Kidney (tissue), 14 donors: Measurements from ENCODE around the gene DUXA. TPM values are rescaled to one million over a fixed set of nuclear protein-coding genes. Genes with fewer than 3 reads are reported as not detected.

ENCODE experiments used
- DNase-seq, 5 donors: peaks; one replicate each; pipeline ENCODE4 v3.0.0-alpha.2; 2013 to 2020
- FAIRE-seq: peaks from 2 replicates; lab custom pipeline; 2012; peaks lifted over from hg19 to GRCh38; lab: Jason Lieb, UNC
- H3K27ac ChIP-seq, 2 donors: one replicate each; pipeline ENCODE4 v1.7.0; 2013; ENCODE audit warnings: low read depth in 2 of 2, low read length in 2 of 2, inconsistent platforms in 1 of 2
- H3K27me3 ChIP-seq: one replicate; pipeline ENCODE4 v1.7.1; 2013; ENCODE audit warnings: low read length, inconsistent platforms; ENCODE audit not compliant: control insufficient read depth, insufficient read depth
- H3K36me3 ChIP-seq, 3 donors: one replicate each; pipeline versions ENCODE4 v1.7.0 to v1.7.1; 2013; ENCODE audit warnings: low read length in 3 of 3, control low read depth in 1 of 3, inconsistent platforms in 1 of 3; ENCODE audit not compliant: insufficient read depth in 3 of 3, control insufficient read depth in 2 of 3
- H3K4me1 ChIP-seq, 3 donors: one replicate each; pipeline versions ENCODE4 v1.7.0 to v1.7.1; 2013; ENCODE audit warnings: low read length in 3 of 3, inconsistent platforms in 1 of 3, low read depth in 1 of 3; ENCODE audit not compliant: control insufficient read depth in 2 of 3, insufficient read depth in 2 of 3
- H3K4me3 ChIP-seq, 3 donors: one replicate each; pipeline versions ENCODE4 v1.7.0 to v1.8.1; 2013; ENCODE audit warnings: low read length in 3 of 3, control low read depth in 1 of 3, inconsistent platforms in 1 of 3
- H3K9ac ChIP-seq, 3 donors: one replicate each; pipeline versions ENCODE4 v1.7.0 to v1.7.1; 2013; ENCODE audit warnings: low read length in 3 of 3, control low read depth in 1 of 3, inconsistent platforms in 1 of 3
- H3K9me3 ChIP-seq, 3 donors: one replicate each; pipeline versions ENCODE4 v1.7.0 to v1.7.1; 2013; ENCODE audit warnings: low read length in 3 of 3, control low read depth in 1 of 3, inconsistent platforms in 1 of 3; ENCODE audit not compliant: control insufficient read depth in 2 of 3, insufficient read depth in 1 of 3
- CTCF ChIP-seq: IDR thresholded peaks from 3 replicates; pipeline ENCODE4 v1.5.1; 2012; ENCODE audit warnings: mild to moderate bottlenecking, moderate library complexity, borderline replicate concordance; ENCODE audit not compliant: insufficient read depth; ENCODE audit errors: extremely low read depth
- intact Hi-C: fragments of 100-400 bp; cut with DNase I; formaldehyde crosslinking; loops from one replicate; pipeline ENCODE4 v1.11.1; 2022
- polyA plus RNA-seq: library from polyadenylated mRNA; stranded (reverse); fragments of 350-450 nt; fragmentation: Illumina TruSeq; extraction: RNeasy Lipid Tissue Mini Kit (QIAGEN cat#74804); gene quantifications from one replicate; pipeline ENCODE4 v1.2.3, GENCODE V29; 2014; ENCODE audit warnings: low read depth, low replicate concordance; ENCODE audit not compliant: insufficient read depth
- total RNA-seq: library from RNA; stranded (reverse); fragmentation: NEBNext Ultra II Directional; extraction: Animal tissue kit (Norgen Biotek cat#: 25700); gene quantifications from one replicate; pipeline ENCODE4 v1.2.1, GENCODE V29; 2021
- donor health status: control.
- donor health status: control.
- donor health status: control.
- donor health status: control.
- donor health status: control.
- donor health status: DM: yes; HTN: yes; CAD: no.
- donor health status: Normal renal cell carcinoma (clear cell type).

DUXA gene
- total and polyA plus RNA-seq, 2 donors from 2014 or later = not detected

GRCh38 chr19:57110592-57111328 lies 56.5 kb downstream of the DUXA start:
- intact Hi-C loops = no loop called here
- FAIRE-seq (no peak), DNase-seq (no peak)
- TF ChIP-seq CTCF = no peak
- Histone ChIP-seq H3K9ac (no peak overlapping the region), H3K4me1 (no peaks in the 10 kb centered on the region), H3K4me3 (no peak overlapping the region), H3K9me3 (peaks cover 0 to 25% (median 10%) of the 10 kb centered on the region in 3 donors), H3K36me3 (no peaks in the 10 kb centered on the region), H3K27me3 (peaks cover 1% of the 10 kb centered on the region), H3K27ac (no peak overlapping the region)

- peaks cover 2% of the 10 kb centered on the region for H3K27me3 ChIP-seq
- intact Hi-C loops = no loop called here
- TF ChIP-seq CTCF = no peak
- no peak for FAIRE-seq
- H3K4me1 ChIP-seq = no peaks in the 10 kb centered on the region
- H3K4me3 ChIP-seq = no peak overlapping the region
- no peak for DNase-seq
- H3K9ac ChIP-seq = no peak overlapping the region
- H3K36me3 ChIP-seq = no peaks in the 10 kb centered on the region
- H3K27ac ChIP-seq = no peak overlapping the region
- H3K9me3 ChIP-seq = peaks cover 0 to 8% (median 6%) of the 10 kb centered on the region in 3 donors
Measured at GRCh38 chr19:57106722-57107235, 60.5 kb downstream of the DUXA start.

GRCh38 chr19:57105976-57106721 lies 61.1 kb downstream of the DUXA start:
- Histone ChIP-seq H3K4me1 (no peaks in the 10 kb centered on the region), H3K9me3 (peaks cover 0 to 2% (median under 1%) of the 10 kb centered on the region in 3 donors), H3K4me3 (no peak overlapping the region), H3K9ac (no peak overlapping the region), H3K36me3 (no peaks in the 10 kb centered on the region), H3K27me3 (peaks cover 2% of the 10 kb centered on the region), H3K27ac (no peak overlapping the region)
- intact Hi-C loops = no loop called here
- DNase-seq (no peak), FAIRE-seq (no peak)
- no peak for TF ChIP-seq CTCF

Other genes with a start within 250 kb of the DUXA start
- not detected for gene USP29, start 47.5 kb downstream of the DUXA start, total RNA-seq
- not detected for gene USP29, start 47.5 kb downstream of the DUXA start, polyA plus RNA-seq
- not detected for gene ZIM3, start 22.3 kb downstream of the DUXA start, total RNA-seq
- not detected for gene ZIM3, start 22.3 kb downstream of the DUXA start, polyA plus RNA-seq
- 52.3 TPM for gene ZNF264, start 24.0 kb upstream of the DUXA start, total RNA-seq
- gene ZNF264, start 24.0 kb upstream of the DUXA start, polyA plus RNA-seq = 4.0 TPM
- 1.0 TPM for gene AURKC, start 63.5 kb upstream of the DUXA start, total RNA-seq
- gene AURKC, start 63.5 kb upstream of the DUXA start, polyA plus RNA-seq = 0.92 TPM
- 17.3 TPM for gene ZNF805, start 73.1 kb upstream of the DUXA start, total RNA-seq
- gene ZNF805, start 73.1 kb upstream of the DUXA start, polyA plus RNA-seq = 0.82 TPM
- 81.3 TPM for gene ZNF460, start 113.0 kb upstream of the DUXA start, total RNA-seq
- gene ZNF460, start 113.0 kb upstream of the DUXA start, polyA plus RNA-seq = 0.62 TPM
- 10.2 TPM for gene ZNF543, start 153.0 kb upstream of the DUXA start, total RNA-seq
- gene ZNF543, start 153.0 kb upstream of the DUXA start, polyA plus RNA-seq = 1.3 TPM
- gene ZNF304, start 183.8 kb upstream of the DUXA start, total RNA-seq = 13.8 TPM
- 3.3 TPM for gene ZNF304, start 183.8 kb upstream of the DUXA start, polyA plus RNA-seq
- 9.4 TPM for gene TRAPPC2B, start 196.1 kb upstream of the DUXA start, total RNA-seq
- gene TRAPPC2B, start 196.1 kb upstream of the DUXA start, polyA plus RNA-seq = 22.0 TPM
- 4.1 TPM for gene ZNF547, start 196.1 kb upstream of the DUXA start, total RNA-seq
- gene ZNF547, start 196.1 kb upstream of the DUXA start, polyA plus RNA-seq = 1.3 TPM
- 26.1 TPM for gene ZNF548, start 222.4 kb upstream of the DUXA start, total RNA-seq
- gene ZNF548, start 222.4 kb upstream of the DUXA start, polyA plus RNA-seq = 4.7 TPM
- 17.7 TPM for gene ZNF17, start 243.7 kb upstream of the DUXA start, total RNA-seq
- 3.6 TPM for gene ZNF17, start 243.7 kb upstream of the DUXA start, polyA plus RNA-seq